Esophagus muscularis mucosa (tissue), 4 donors: ENCODE measurements around the gene RCVRN. TPM values are rescaled to one million over a fixed set of nuclear protein-coding genes. Genes with fewer than 3 reads are reported as not detected.
A peak's percentile ranks its signal among the peaks of the same experiment; 100 is the strongest.

Experiments
- DNase-seq: peaks from one replicate; pipeline ENCODE4 v3.0.0-alpha.2; 2017; ENCODE audit errors: extremely low spot score
- H3K27ac ChIP-seq, 4 donors: fragments of 200-600 bp; sonication (generic); replicated peaks in 1 of 4; 1 replicate in 3 of 4; 2 replicates in 1 of 4; pipeline ENCODE4 v1.5.1; 2016 to 2019; ENCODE audit warnings: mild to moderate bottlenecking in 1 of 4
- H3K27me3 ChIP-seq, 4 donors: fragments of 200-600 bp; sonication (generic); one replicate each; pipeline versions ENCODE4 v1.5.1 to v1.6.0; 2016 to 2019
- H3K36me3 ChIP-seq, 4 donors: fragments of 200-600 bp; sonication (generic); one replicate each; pipeline ENCODE4 v1.5.1; 2016 to 2019
- H3K4me1 ChIP-seq, 4 donors: fragments of 200-600 bp; sonication (generic); one replicate each; pipeline ENCODE4 v1.5.1; 2016 to 2019
- H3K4me3 ChIP-seq, 4 donors: fragments of 200-600 bp; sonication (generic); 1 replicate in 2 of 4; 2 replicates in 2 of 4; pipeline ENCODE4 v1.5.1; 2016 to 2019; ENCODE audit warnings: mild to moderate bottlenecking in 4 of 4, moderate library complexity in 1 of 4
- H3K9me3 ChIP-seq, 4 donors: fragments of 200-600 bp; sonication (generic); 1 replicate in 3 of 4; 2 replicates in 1 of 4; pipeline ENCODE4 v1.5.1; 2016 to 2019
- CTCF ChIP-seq, 3 experiments: fragments of 200-600 bp in 2 of 3; fragments of 450-650 bp in 1 of 3; sonication (generic) in 2 of 3; IDR thresholded peaks; one replicate each; pipeline ENCODE4 v1.5.1; 2017 to 2019; ENCODE audit warnings: antibody characterized with exemption in 3 of 3, mild to moderate bottlenecking in 2 of 3, moderate library complexity in 1 of 3
- EP300 ChIP-seq: sonication (generic); formaldehyde crosslinking; IDR thresholded peaks from one replicate; pipeline ENCODE4 v1.6.1; 2017; ENCODE audit warnings: antibody characterized with exemption
- POLR2A ChIP-seq: fragments of 450-650 bp; IDR thresholded peaks from one replicate; pipeline ENCODE4 v1.6.1; 2017; ENCODE audit warnings: antibody characterized with exemption, moderate library complexity, mild to moderate bottlenecking, low read depth
- POLR2AphosphoS5 ChIP-seq, 2 donors: sonication (generic); formaldehyde crosslinking; IDR thresholded peaks; one replicate each; pipeline ENCODE4 v1.6.1; 2017; ENCODE audit warnings: antibody characterized with exemption in 2 of 2
- WGBS: methylation state at CpG from one replicate; pipeline ENCODE4 v1.1.5; 2018; 5-methylcytosine and 5-hydroxymethylcytosine counted together
- intact Hi-C: fragments of 100-400 bp; cut with DNase I; formaldehyde crosslinking; loops from one replicate; pipeline ENCODE4 v1.15.1; 2023
- total RNA-seq, 4 donors: library from RNA; depleted of rRNA; stranded (reverse); fragments of >200 nt; gene quantifications; one replicate each; pipeline versions ENCODE4 v1.1.0 to v1.2.1, GENCODE V29; 2016

Gene RCVRN
- total RNA-seq, 4 donors from 2014 or later, result 0.52 TPM; not detected in 3

- Histone ChIP-seq H3K4me3 (no peak overlapping the region), H3K27ac (no peak overlapping the region), H3K4me1 (peaks cover 0 to 25% (median 15%) of the 10 kb centered on the region in 4 donors), H3K27me3 (peaks cover 0 to 30% (median 0%) of the 10 kb centered on the region in 4 donors), H3K36me3 (no peaks in the 10 kb centered on the region), H3K9me3 (no peaks in the 10 kb centered on the region)
- 92% methylated on average over 13 of the region's 35 CpGs for WGBS
- DNase-seq, result no peak
- intact Hi-C loops, result no loop called here
- no peak for TF ChIP-seq EP300
- no peak for TF ChIP-seq POLR2A
- TF ChIP-seq CTCF (IDR thresholded peaks at IDR 0.05), result no peak
- TF ChIP-seq POLR2AphosphoS5 (IDR thresholded peaks at IDR 0.05), result no peak
These were observed 594 bp downstream of the RCVRN start for GRCh38 chr17:9904277-9905077.

GRCh38 chr17:9902120-9902519, 3.0 kb downstream of the RCVRN start:
- WGBS, result 52% methylated on average over 2 of the region's 2 CpGs

GRCh38 chr17:9900784-9901183, 4.3 kb downstream of the RCVRN start:
- Histone ChIP-seq H3K27ac (peak overlapping the region; percentile 16 to 72 (median 33)), H3K9me3 (no peaks in the 10 kb centered on the region), H3K4me1 (peaks cover 0 to 17% (median 12%) of the 10 kb centered on the region in 4 donors), H3K36me3 (no peaks in the 10 kb centered on the region), H3K4me3 (no peak overlapping the region), H3K27me3 (peaks cover 0 to 7% (median 0%) of the 10 kb centered on the region in 4 donors)
- TF ChIP-seq POLR2AphosphoS5 (IDR thresholded peaks at IDR 0.05) (peak in 1 of 2 donors; percentile 14), CTCF (IDR thresholded peaks at IDR 0.05) (no peak)
- intact Hi-C loops, result no loop called here
- DNase-seq, result no peak
- 51% methylated on average over 8 of the region's 8 CpGs for WGBS

More at GRCh38 chr17:9902120-9902519, 3.0 kb downstream of the RCVRN start:
- peaks cover 0 to 16% (median 0%) of the 10 kb centered on the region in 4 donors for H3K27me3 ChIP-seq
- no peak overlapping the region for H3K4me3 ChIP-seq
- TF ChIP-seq POLR2A, result no peak
- TF ChIP-seq POLR2AphosphoS5 (IDR thresholded peaks at IDR 0.05), result no peak
- no peak for TF ChIP-seq CTCF (IDR thresholded peaks at IDR 0.05)
- no peak for TF ChIP-seq EP300
- H3K9me3 ChIP-seq, result no peaks in the 10 kb centered on the region
- H3K27ac ChIP-seq, result peak overlapping the region in 1 of 4 donors; percentile 72
- H3K4me1 ChIP-seq, result peaks cover 0 to 17% (median 12%) of the 10 kb centered on the region in 4 donors
- intact Hi-C loops, result no loop called here
- H3K36me3 ChIP-seq, result no peaks in the 10 kb centered on the region
- DNase-seq, result no peak

- Histone ChIP-seq H3K27ac (peak overlapping the region; percentile 16 to 72 (median 33)), H3K9me3 (peaks cover 0 to under 1% (median under 1%) of the 10 kb centered on the region in 4 donors), H3K4me3 (no peak overlapping the region), H3K4me1 (peaks cover 0 to 17% (median 12%) of the 10 kb centered on the region in 4 donors), H3K27me3 (peaks cover 0 to 4% (median 0%) of the 10 kb centered on the region in 4 donors), H3K36me3 (no peaks in the 10 kb centered on the region)
- TF ChIP-seq POLR2AphosphoS5 (IDR thresholded peaks at IDR 0.05) (no peak), POLR2A (no peak), CTCF (IDR thresholded peaks at IDR 0.05) (no peak), EP300 (no peak)
- intact Hi-C loops, result no loop called here
- 47% methylated on average over 8 of the region's 8 CpGs for WGBS
- no peak for DNase-seq
These were observed 5.0 kb downstream of the RCVRN start for GRCh38 chr17:9900044-9900594.
